Liver (tissue), 3 donors: Measurements from ENCODE around the gene PCDH9.

Experiments used
- CTCF ChIP-seq: fragments of 150-350 bp; IDR thresholded peaks from 2 replicates; pipeline ENCODE4 v1.5.1; 2017; ENCODE audit warnings: improper control_type of control experiment, low read depth, low read length; ENCODE audit not compliant: missing input control
- EGR1 ChIP-seq, 2 donors: IDR thresholded peaks; 2 replicates each; pipeline ENCODE4 v1.6.1; 2016 to 2018; ENCODE audit warnings: antibody characterized with exemption in 2 of 2, low read depth in 2 of 2
- GABPA ChIP-seq, 2 donors: IDR thresholded peaks in 1 of 2; conservative IDR thresholded peaks in 1 of 2; 2 replicates each; pipeline ENCODE4 v1.6.1; 2016; ENCODE audit warnings: antibody characterized with exemption in 2 of 2, mild to moderate bottlenecking in 1 of 2, moderate library complexity in 1 of 2
- JUND ChIP-seq, 2 donors: IDR thresholded peaks; 2 replicates each; pipeline ENCODE4 v1.6.1; 2016; ENCODE audit warnings: antibody characterized with exemption in 2 of 2
- MAX ChIP-seq: IDR thresholded peaks from 2 replicates; pipeline ENCODE4 v1.6.1; 2016; ENCODE audit warnings: antibody characterized with exemption
- RXRA ChIP-seq, 2 donors: IDR thresholded peaks; 2 replicates each; pipeline ENCODE4 v1.6.1; 2017 to 2018; ENCODE audit warnings: antibody characterized with exemption in 2 of 2, mild to moderate bottlenecking in 1 of 2
- TAF1 ChIP-seq: conservative IDR thresholded peaks from 2 replicates; pipeline ENCODE4 v1.6.1; 2016; ENCODE audit warnings: antibody characterized with exemption, mild to moderate bottlenecking
- YY1 ChIP-seq: IDR thresholded peaks from 2 replicates; pipeline ENCODE4 v1.6.1; 2016; ENCODE audit warnings: antibody characterized with exemption, mild to moderate bottlenecking
- TF ChIP-seq, protein P1 (sequence below): IDR thresholded peaks from 2 replicates; pipeline ENCODE4 v1.6.1; 2016; ENCODE audit warnings: antibody characterized with exemption, mild to moderate bottlenecking
- TF ChIP-seq, protein P2 (sequence below): IDR thresholded peaks from 2 replicates; pipeline ENCODE4 v1.6.1; 2016; ENCODE audit warnings: antibody characterized with exemption
- TF ChIP-seq, protein P3 (sequence below): IDR thresholded peaks from 2 replicates; pipeline ENCODE4 v1.6.1; 2016; ENCODE audit warnings: antibody characterized with exemption
- donor health status: healthy.
- donor health status: healthy.

- TF ChIP-seq EGR1 (IDR thresholded peaks at IDR 0.05; ENCODE audit: low read depth in 2 of 2) (no peak), GABPA (IDR thresholded peaks at IDR 0.05 in 1 of 2, conservative IDR thresholded peaks at IDR 0.05 in 1 of 2) (no peak), JUND (IDR thresholded peaks at IDR 0.05) (no peak), TAF1 (no peak), CTCF (no peak), YY1 (no peak), RXRA (IDR thresholded peaks at IDR 0.05) (no peak), MAX (no peak)
- TF ChIP-seq, protein P1, sequence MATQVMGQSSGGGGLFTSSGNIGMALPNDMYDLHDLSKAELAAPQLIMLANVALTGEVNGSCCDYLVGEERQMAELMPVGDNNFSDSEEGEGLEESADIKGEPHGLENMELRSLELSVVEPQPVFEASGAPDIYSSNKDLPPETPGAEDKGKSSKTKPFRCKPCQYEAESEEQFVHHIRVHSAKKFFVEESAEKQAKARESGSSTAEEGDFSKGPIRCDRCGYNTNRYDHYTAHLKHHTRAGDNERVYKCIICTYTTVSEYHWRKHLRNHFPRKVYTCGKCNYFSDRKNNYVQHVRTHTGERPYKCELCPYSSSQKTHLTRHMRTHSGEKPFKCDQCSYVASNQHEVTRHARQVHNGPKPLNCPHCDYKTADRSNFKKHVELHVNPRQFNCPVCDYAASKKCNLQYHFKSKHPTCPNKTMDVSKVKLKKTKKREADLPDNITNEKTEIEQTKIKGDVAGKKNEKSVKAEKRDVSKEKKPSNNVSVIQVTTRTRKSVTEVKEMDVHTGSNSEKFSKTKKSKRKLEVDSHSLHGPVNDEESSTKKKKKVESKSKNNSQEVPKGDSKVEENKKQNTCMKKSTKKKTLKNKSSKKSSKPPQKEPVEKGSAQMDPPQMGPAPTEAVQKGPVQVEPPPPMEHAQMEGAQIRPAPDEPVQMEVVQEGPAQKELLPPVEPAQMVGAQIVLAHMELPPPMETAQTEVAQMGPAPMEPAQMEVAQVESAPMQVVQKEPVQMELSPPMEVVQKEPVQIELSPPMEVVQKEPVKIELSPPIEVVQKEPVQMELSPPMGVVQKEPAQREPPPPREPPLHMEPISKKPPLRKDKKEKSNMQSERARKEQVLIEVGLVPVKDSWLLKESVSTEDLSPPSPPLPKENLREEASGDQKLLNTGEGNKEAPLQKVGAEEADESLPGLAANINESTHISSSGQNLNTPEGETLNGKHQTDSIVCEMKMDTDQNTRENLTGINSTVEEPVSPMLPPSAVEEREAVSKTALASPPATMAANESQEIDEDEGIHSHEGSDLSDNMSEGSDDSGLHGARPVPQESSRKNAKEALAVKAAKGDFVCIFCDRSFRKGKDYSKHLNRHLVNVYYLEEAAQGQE: no peak
- TF ChIP-seq, protein P2, sequence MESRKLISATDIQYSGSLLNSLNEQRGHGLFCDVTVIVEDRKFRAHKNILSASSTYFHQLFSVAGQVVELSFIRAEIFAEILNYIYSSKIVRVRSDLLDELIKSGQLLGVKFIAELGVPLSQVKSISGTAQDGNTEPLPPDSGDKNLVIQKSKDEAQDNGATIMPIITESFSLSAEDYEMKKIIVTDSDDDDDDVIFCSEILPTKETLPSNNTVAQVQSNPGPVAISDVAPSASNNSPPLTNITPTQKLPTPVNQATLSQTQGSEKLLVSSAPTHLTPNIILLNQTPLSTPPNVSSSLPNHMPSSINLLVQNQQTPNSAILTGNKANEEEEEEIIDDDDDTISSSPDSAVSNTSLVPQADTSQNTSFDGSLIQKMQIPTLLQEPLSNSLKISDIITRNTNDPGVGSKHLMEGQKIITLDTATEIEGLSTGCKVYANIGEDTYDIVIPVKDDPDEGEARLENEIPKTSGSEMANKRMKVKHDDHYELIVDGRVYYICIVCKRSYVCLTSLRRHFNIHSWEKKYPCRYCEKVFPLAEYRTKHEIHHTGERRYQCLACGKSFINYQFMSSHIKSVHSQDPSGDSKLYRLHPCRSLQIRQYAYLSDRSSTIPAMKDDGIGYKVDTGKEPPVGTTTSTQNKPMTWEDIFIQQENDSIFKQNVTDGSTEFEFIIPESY: no peak
- TF ChIP-seq, protein P3, sequence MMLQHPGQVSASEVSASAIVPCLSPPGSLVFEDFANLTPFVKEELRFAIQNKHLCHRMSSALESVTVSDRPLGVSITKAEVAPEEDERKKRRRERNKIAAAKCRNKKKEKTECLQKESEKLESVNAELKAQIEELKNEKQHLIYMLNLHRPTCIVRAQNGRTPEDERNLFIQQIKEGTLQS: no peak
Measured at GRCh38 chr13:66971004-66971403, 259.1 kb downstream of the PCDH9 start.
